LNCaP clone FGC (cell line): ENCODE measurements around the gene CDK10.
"Not testable (repeated sequence)": the region's sequence is repeated elsewhere in the genome, so short reads cannot be mapped to it uniquely, and the experiment has no call there.

Experiments used
- DNase-seq: peaks from one replicate; pipeline ENCODE4 v3.0.0-alpha.2; 2011; ENCODE audit warnings: low read depth
- H3K4me3 ChIP-seq: 2 replicates; pipeline ENCODE4 v1.5.1; 2011; ENCODE audit warnings: mild to moderate bottlenecking, low read depth, low read length, control low read depth
- TF ChIP-seq, protein P1 (sequence below): IDR thresholded peaks from 2 replicates; pipeline ENCODE4 v1.5.1; 2012; ENCODE audit warnings: mild to moderate bottlenecking; ENCODE audit not compliant: control insufficient read depth, insufficient read depth; ENCODE audit errors: extremely low read depth

CDK10 gene

DNA sequence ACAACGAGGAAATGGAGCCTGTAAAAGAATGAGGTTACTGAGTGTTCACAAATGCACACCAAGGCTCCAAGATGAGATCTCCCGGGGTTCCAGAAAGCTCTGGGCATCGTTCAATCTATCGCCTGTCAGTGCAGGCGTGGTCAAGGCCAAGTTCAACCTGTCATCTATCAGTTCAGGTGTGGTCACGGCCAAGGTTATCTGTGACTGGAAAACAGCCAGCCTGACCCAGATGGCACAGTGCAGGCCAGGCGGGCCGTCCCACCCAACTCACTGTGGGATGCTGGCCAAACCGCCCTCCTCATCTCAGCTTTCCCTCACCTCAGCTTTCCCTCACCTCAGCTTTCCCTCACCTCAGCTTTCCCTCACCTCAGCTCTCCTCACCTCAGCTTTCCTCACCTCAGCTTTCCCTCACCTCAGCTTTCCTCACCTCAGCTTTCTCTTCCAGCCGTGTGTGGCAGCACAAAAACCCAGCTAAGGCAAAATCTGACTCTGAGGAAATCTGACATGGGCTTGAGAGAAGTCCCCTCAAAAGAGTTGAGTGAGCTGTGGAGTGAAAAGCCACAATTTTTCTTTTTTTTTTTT is 31.3 kb upstream of the CDK10 start:
- TF ChIP-seq, protein P1, sequence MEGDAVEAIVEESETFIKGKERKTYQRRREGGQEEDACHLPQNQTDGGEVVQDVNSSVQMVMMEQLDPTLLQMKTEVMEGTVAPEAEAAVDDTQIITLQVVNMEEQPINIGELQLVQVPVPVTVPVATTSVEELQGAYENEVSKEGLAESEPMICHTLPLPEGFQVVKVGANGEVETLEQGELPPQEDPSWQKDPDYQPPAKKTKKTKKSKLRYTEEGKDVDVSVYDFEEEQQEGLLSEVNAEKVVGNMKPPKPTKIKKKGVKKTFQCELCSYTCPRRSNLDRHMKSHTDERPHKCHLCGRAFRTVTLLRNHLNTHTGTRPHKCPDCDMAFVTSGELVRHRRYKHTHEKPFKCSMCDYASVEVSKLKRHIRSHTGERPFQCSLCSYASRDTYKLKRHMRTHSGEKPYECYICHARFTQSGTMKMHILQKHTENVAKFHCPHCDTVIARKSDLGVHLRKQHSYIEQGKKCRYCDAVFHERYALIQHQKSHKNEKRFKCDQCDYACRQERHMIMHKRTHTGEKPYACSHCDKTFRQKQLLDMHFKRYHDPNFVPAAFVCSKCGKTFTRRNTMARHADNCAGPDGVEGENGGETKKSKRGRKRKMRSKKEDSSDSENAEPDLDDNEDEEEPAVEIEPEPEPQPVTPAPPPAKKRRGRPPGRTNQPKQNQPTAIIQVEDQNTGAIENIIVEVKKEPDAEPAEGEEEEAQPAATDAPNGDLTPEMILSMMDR: no peak

GRCh38 chr16:89656435-89657121 is 29.9 kb upstream of the CDK10 start:
- no peak for DNase-seq
- peak overlapping the region; percentile 90 for H3K4me3 ChIP-seq
- TF ChIP-seq, protein P1: no peak

More for the DNA sequence above, 31.3 kb upstream of the CDK10 start:
- no peak overlapping the region for H3K4me3 ChIP-seq
- DNase-seq: no peak

DNA sequence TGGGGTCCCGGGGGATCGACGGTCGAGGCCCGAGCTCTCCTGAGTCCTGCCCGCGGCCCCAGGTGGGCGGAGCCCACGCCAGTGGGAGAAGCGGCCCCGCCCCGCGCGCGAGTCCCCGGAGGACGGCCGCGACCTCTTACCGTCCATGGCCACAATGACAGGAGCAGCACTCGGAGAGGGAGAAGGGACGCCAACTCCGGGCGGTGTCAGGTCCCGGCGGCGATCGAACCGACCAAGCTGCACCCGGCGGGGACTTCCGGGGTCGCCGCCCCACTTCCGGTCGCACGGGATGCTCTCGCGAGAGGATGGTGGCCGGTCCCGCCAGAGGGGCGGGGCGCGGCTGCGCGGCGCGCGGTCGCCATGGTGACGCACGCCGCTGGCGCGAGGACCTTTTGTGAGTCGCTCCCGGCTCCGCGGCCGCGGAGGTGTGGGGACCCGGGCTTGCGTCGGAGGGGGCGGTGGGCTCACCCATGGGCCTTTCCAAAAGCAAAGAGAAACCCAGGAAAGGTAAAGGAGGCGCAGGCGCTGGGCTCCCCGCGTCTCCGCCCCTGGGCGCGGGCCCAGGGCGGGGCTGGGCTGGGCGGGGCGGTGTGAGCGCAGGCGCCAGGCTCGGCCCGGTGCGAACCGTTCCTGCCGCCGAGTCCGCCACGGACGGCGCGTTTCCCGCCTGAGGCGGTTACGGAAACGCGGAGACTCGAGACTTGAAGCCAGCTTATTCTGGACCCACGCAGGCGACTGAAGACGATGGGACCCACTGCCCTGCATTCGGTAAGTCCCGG is 28.9 kb upstream of the CDK10 start, which contains the start of the genes CHMP1A and SPATA33:
Gene CHMP1A (minus strand): TSS at position 267 of the 779 bp plus-strand sequence. CDS start 120 bp downstream, at position 147.
Gene SPATA33 (plus strand): TSS at position 395 of the 779 bp plus-strand sequence. CDS start 76 bp downstream, at position 471.
- TF ChIP-seq, protein P1: no peak
- peak within 1 kb of the TSS; percentile 90 for H3K4me3 ChIP-seq
- DNase-seq: peak; percentile 38

DNA sequence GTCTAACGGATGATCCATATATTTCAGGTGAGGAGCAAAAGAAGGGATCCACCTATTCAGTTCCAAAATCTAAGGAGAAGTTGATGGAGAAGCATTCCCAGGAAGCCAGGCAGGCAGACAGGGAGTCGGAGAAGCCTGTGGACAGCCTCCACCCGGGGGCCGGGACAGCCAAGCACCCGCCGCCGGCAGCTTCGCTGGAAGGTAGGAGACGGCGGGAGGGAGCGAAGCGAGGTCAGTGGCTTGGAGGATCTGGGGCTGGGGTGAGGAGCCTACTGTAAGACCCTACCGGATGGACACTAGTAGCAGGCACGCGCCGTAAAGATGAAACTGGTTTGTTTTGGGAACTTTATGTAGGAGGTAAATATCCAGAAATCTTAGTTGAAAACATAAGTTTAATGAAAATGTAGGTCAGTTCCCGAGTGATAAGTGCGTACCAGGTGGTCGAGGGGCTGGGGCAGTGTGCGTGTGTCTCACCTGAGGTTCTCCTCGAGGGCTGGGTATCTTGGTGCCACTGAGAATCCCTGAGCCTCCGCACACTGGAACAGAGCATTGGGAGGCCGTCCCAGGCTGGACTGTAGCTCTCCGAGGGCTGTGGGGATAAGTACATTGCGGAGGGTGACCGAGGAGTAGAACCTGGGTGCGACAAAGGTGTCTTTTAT is 28.1 kb upstream of the CDK10 start:
- TF ChIP-seq, protein P1: no peak
- peak overlapping the region; percentile 90 for H3K4me3 ChIP-seq
- DNase-seq: no peak

GRCh38 chr16:89660146-89660545 is 26.3 kb upstream of the CDK10 start:
- DNase-seq: no peak
- TF ChIP-seq, protein P1: no peak
- H3K4me3 ChIP-seq: no peak overlapping the region

- no peak for DNase-seq
- TF ChIP-seq, protein P1: no peak
- no peak overlapping the region for H3K4me3 ChIP-seq
Observed at GRCh38 chr16:89661215-89661614, 25.3 kb upstream of the CDK10 start.

DNA sequence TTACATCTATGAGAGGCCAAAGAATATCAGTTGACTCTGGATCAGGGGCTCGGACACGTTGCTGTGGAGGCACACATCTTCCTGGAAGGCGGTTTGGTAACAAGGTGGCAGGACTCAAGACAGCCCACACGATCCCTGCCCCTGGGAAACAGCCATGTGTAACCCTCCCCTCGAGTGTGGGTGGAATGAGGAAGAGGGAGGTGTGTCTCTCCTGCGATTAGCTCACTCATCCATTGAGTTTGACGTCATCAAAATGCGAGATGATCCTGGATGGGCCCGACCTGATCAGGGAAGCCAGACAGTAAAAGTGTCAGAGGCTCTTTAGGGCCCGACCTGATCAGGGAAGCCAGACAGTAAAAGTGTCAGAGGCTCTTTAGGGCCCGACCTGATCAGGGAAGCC is 22.3 kb upstream of the CDK10 start:
- H3K4me3 ChIP-seq: not testable (repeated sequence)

More for the DNA sequence above, 22.3 kb upstream of the CDK10 start:
- not testable (repeated sequence) for DNase-seq
